Activated B cell treated with CpG ODN at 0.5 μM for 24 hours (primary cell): ENCODE results near the gene MVK. TPM values are rescaled to one million over a fixed set of nuclear protein-coding genes. Genes with fewer than 3 reads are reported as not detected.

Experiments
- ATAC-seq: fragments of 200-7000 bp; cut with Tn5 transposase; one replicate; pipeline ENCODE4 v1.10.0; 2021; ENCODE audit warnings: low read depth, mild to moderate bottlenecking, moderate library complexity
- CTCF ChIA-PET: fragments of 350-600 bp; sonication (Branson Sonifier 250); formaldehyde crosslinking; loops from one replicate; lab custom pipeline; 2021; ENCODE audit warnings: antibody characterized with exemption; lab: Charles Lee
- POLR2A ChIA-PET: fragments of 350-600 bp; sonication (Branson Sonifier 250); formaldehyde crosslinking; loops from one replicate; lab custom pipeline; 2021; ENCODE audit warnings: antibody characterized with exemption; lab: Charles Lee
- DNase-seq: peaks from one replicate; pipeline ENCODE4 v3.0.0; 2022
- H3K27ac Mint-ChIP-seq: one replicate; pipeline ENCODE4 v1.8.0; 2020; ENCODE audit warnings: mixed read lengths
- H3K27me3 Mint-ChIP-seq: one replicate; pipeline ENCODE4 v1.8.0; 2021; ENCODE audit warnings: mixed read lengths
- H3K36me3 Mint-ChIP-seq: one replicate; pipeline ENCODE4 v1.8.0; 2021; ENCODE audit warnings: low read depth, mixed read lengths
- H3K4me1 Mint-ChIP-seq: one replicate; pipeline ENCODE4 v1.8.0; 2021; ENCODE audit warnings: mixed read lengths
- H3K4me3 Mint-ChIP-seq: one replicate; pipeline ENCODE4 v1.8.0; 2020; ENCODE audit warnings: mild to moderate bottlenecking, mixed read lengths
- H3K9me3 Mint-ChIP-seq: one replicate; pipeline ENCODE4 v1.8.0; 2020; ENCODE audit warnings: mixed read lengths
- intact Hi-C: fragments of 100-400 bp; cut with micrococcal nuclease; formaldehyde crosslinking; loops from one replicate; pipeline ENCODE4 v1.15.1; 2024
- total RNA-seq: library from RNA; stranded (reverse); gene quantifications from 2 replicates; pipeline ENCODE4 v1.2.3, GENCODE V29; 2022
- TF ChIP-seq, protein P1 (sequence below): fragments of 200-600 bp; IDR thresholded peaks from one replicate; pipeline ENCODE4 v1.8.0; 2022; ENCODE audit warnings: antibody characterized with exemption, mild to moderate bottlenecking

Gene MVK
- total RNA-seq, 1 donor from 2014 or later = 28.5 TPM

GRCh38 chr12:109613649-109614455 lies 40.3 kb downstream of the MVK start:
- Mint-ChIP-seq H3K4me1 (no peaks in the 10 kb centered on the region), H3K27ac (no peak overlapping the region), H3K9me3 (no peaks in the 10 kb centered on the region), H3K27me3 (peaks cover 33% of the 10 kb centered on the region), H3K36me3 (no peaks in the 10 kb centered on the region), H3K4me3 (no peak overlapping the region)
- TF ChIP-seq, protein P1, sequence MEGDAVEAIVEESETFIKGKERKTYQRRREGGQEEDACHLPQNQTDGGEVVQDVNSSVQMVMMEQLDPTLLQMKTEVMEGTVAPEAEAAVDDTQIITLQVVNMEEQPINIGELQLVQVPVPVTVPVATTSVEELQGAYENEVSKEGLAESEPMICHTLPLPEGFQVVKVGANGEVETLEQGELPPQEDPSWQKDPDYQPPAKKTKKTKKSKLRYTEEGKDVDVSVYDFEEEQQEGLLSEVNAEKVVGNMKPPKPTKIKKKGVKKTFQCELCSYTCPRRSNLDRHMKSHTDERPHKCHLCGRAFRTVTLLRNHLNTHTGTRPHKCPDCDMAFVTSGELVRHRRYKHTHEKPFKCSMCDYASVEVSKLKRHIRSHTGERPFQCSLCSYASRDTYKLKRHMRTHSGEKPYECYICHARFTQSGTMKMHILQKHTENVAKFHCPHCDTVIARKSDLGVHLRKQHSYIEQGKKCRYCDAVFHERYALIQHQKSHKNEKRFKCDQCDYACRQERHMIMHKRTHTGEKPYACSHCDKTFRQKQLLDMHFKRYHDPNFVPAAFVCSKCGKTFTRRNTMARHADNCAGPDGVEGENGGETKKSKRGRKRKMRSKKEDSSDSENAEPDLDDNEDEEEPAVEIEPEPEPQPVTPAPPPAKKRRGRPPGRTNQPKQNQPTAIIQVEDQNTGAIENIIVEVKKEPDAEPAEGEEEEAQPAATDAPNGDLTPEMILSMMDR = no peak
- intact Hi-C loops = no loop called here
- DNase-seq = no peak
- ATAC-seq = no peak
- ChIA-PET CTCF (interaction anchor here (0.7 kb wide), 1 partner anchor 16 kb away, joined by 3 read pairs; no protein-coding TSS in a partner anchor), POLR2A (no interaction called here)

DNA sequence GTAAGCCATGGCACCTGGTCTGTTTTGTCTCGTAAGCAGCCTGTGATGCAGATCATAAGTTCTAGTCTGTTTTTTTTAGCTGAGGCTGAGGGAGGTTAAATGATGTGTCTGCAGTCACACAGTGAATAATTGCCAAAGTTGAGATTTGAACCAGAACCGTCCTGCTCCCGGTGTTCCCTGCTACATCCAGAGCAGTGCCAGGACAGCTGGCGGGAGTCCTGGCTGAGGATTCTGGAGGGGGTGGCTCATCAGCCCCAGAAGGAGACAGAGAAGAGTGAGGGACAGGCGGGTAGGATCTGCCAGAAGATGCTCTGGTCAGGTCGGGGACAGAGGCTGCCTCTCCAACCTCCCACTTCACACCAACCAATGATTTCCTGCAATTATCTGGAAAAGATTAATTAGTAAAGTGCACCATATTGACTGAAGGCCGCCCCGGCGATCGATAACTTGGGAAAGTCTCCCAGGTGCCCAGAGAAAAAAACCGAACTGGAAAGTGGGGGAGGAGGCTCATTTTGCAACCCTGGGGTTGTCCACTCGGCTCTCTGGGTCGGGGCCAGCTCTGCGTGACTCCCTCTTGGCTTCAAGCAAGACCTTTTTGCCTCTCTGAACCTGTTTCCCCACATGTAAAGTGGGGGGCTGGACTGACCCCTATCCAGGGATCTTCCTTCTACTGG lies 42.1 kb downstream of the MVK start:
- H3K36me3 Mint-ChIP-seq = no peaks in the 10 kb centered on the region
- ChIA-PET CTCF (no interaction called here), POLR2A (no interaction called here)
- H3K4me3 Mint-ChIP-seq = no peak overlapping the region
- intact Hi-C loops = no loop called here
- H3K9me3 Mint-ChIP-seq = no peaks in the 10 kb centered on the region
- ATAC-seq (no peak), DNase-seq (no peak)
- H3K4me1 Mint-ChIP-seq = no peaks in the 10 kb centered on the region
- H3K27me3 Mint-ChIP-seq = peaks cover 23% of the 10 kb centered on the region
- TF ChIP-seq, protein P1 = no peak
- H3K27ac Mint-ChIP-seq = no peak overlapping the region

DNA sequence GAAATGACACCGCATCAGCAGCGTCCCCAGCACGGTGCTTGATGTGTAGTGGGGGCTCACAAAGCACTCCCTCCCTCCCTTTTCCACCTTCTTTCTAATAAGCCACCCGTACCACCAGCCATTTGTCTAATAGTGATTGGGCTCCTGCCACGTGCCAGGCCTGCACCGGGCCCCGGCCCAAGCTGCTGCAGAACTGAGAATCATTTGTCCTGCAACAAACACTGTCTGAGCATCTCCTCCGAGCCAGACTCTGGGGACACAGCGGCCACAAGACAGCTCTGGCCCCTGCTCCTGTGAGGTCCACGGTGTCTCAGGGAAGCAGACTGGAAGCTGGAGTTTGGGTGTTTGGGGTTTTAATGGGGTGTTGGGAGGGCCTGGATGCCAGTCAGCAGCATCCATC lies 43.9 kb downstream of the MVK start:
- TF ChIP-seq, protein P1 = no peak
- no peaks in the 10 kb centered on the region for H3K9me3 Mint-ChIP-seq
- H3K27me3 Mint-ChIP-seq = peaks cover 21% of the 10 kb centered on the region
- CTCF ChIA-PET = no interaction called here
- ATAC-seq (no peak), DNase-seq (no peak)
- intact Hi-C loops = no loop called here
- no peak overlapping the region for H3K4me3 Mint-ChIP-seq
- no peaks in the 10 kb centered on the region for H3K36me3 Mint-ChIP-seq
- H3K4me1 Mint-ChIP-seq = peaks cover 3% of the 10 kb centered on the region
- POLR2A ChIA-PET = no interaction called here
- no peak overlapping the region for H3K27ac Mint-ChIP-seq

- Mint-ChIP-seq H3K4me1 (peaks cover 3% of the 10 kb centered on the region), H3K27me3 (peaks cover 20% of the 10 kb centered on the region), H3K4me3 (no peak overlapping the region), H3K27ac (no peak overlapping the region), H3K9me3 (no peaks in the 10 kb centered on the region), H3K36me3 (no peaks in the 10 kb centered on the region)
- intact Hi-C loops = no loop called here
- ChIA-PET POLR2A (no interaction called here), CTCF (no interaction called here)
- TF ChIP-seq, protein P1 = no peak
- DNase-seq (no peak), ATAC-seq (no peak)
Observed at GRCh38 chr12:109618082-109618481, 44.5 kb downstream of the MVK start.

GRCh38 chr12:109619002-109619604 lies 45.5 kb downstream of the MVK start:
- POLR2A ChIA-PET = no interaction called here
- H3K36me3 Mint-ChIP-seq = no peaks in the 10 kb centered on the region
- no peaks in the 10 kb centered on the region for H3K9me3 Mint-ChIP-seq
- TF ChIP-seq, protein P1 = no peak
- no peak for ATAC-seq
- CTCF ChIA-PET = interaction anchor here (0.8 kb wide), 1 partner anchor 22 kb away, joined by 3 read pairs; no protein-coding TSS in a partner anchor
- H3K27me3 Mint-ChIP-seq = peaks cover 16% of the 10 kb centered on the region
- H3K4me1 Mint-ChIP-seq = peaks cover 3% of the 10 kb centered on the region
- H3K4me3 Mint-ChIP-seq = no peak overlapping the region
- H3K27ac Mint-ChIP-seq = no peak overlapping the region
- DNase-seq = no peak
- intact Hi-C loops = no loop called here
